ENCODE results near the gene NSG1. TPM values are rescaled to one million over a fixed set of nuclear protein-coding genes. Genes with fewer than 3 reads are reported as not detected.

The NSG1 gene
- total RNA-seq, 2 donors from 2014 or later: 14.4 to 19.6 TPM

- DNase-seq (ENCODE audit: low spot score): peak; percentile 44
- Histone ChIP-seq H3K9me3 (no peaks in the 10 kb centered on the region), H3K36me3 (peaks cover 50% of the 10 kb centered on the region), H3K27ac (no peak overlapping the region), H3K4me1 (no peaks in the 10 kb centered on the region), H3K27me3 (no peaks in the 10 kb centered on the region), H3K4me3 (no peak overlapping the region)
- TF ChIP-seq CTCF (IDR thresholded peaks at IDR 0.05): no peak
Measured at GRCh38 chr4:4422856-4423499, 36.1 kb downstream of the NSG1 start.

DNA sequence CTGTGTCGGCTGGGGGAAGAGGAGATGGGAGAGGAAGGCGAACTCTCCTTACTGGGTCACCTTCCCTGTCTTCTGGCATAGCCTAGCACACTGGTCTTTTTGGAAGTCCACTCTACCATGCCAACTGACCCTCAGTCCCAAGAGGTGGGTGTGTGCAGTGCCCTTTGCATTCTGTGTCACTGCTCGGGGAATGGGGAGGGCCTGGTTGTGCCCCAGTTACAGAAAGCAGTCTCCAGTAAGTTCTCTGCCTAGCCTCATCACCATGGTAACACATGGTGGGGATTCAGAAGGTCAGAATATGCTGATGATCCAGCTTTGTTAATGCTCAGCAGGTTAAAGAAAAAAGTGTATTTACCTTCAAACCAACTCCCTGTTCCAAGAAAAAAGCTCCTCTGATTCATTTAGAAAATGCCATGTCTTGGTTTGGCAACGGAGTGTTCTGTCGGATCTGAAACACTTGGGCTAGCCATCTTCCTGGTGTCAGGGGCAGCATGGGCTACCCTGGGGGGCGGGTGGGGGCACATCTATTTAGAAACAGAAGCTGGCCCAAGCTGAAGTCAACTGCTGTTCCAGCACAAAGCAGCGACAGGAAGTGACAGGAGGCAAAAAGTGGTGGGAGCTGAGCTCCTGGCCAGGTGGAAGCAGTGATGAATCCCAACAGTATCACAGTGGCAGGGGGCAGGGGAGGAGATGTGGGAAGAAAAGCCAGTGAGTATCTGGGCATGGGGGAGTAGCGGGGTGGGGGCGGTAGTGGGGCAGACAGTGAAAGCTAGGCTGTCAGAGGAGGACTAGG lies 37.0 kb downstream of the NSG1 start:
- H3K9me3 ChIP-seq: no peaks in the 10 kb centered on the region
- TF ChIP-seq CTCF (IDR thresholded peaks at IDR 0.05): no peak
- H3K27me3 ChIP-seq: no peaks in the 10 kb centered on the region
- H3K27ac ChIP-seq: no peak overlapping the region
- peaks cover 45% of the 10 kb centered on the region for H3K36me3 ChIP-seq
- no peak overlapping the region for H3K4me3 ChIP-seq
- DNase-seq (ENCODE audit: low spot score): peak; percentile 38
- H3K4me1 ChIP-seq: no peaks in the 10 kb centered on the region

GRCh38 chr4:4424499-4425115 lies 37.7 kb downstream of the NSG1 start:
- H3K27me3 ChIP-seq: no peaks in the 10 kb centered on the region
- no peaks in the 10 kb centered on the region for H3K9me3 ChIP-seq
- H3K36me3 ChIP-seq: peaks cover 38% of the 10 kb centered on the region
- peak; percentile 30 for DNase-seq (ENCODE audit: low spot score)
- no peak overlapping the region for H3K27ac ChIP-seq
- TF ChIP-seq CTCF (IDR thresholded peaks at IDR 0.05): no peak
- no peaks in the 10 kb centered on the region for H3K4me1 ChIP-seq
- H3K4me3 ChIP-seq: no peak overlapping the region

DNA sequence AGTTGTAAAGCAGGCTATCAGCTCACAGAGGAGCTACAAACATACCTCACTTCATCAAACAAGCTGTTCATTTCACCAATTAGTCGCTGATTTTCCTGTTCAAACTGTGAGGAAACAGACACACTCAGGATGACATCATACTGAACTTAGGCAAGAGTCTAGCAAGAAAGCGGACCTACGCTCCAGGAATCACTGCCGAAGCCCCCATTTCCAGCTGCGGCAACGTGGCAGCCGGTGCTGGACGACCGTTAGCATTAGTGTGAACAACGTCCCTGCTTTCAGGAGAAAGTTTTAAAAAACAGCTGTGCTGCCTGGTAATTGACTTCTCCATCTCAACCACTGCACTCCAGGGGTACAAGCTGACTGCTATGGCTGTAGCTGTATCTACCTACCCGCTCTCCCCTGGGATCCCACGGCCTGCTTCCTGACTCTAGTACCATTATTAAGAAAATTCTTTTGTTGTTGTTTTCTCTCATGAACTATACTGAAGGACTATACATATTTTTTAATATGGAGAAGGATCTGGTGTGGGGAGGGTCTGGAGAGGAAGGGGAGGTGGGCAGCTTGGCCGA lies 38.3 kb downstream of the NSG1 start:
- no peaks in the 10 kb centered on the region for H3K9me3 ChIP-seq
- H3K36me3 ChIP-seq: peaks cover 32% of the 10 kb centered on the region
- no peaks in the 10 kb centered on the region for H3K4me1 ChIP-seq
- no peak for TF ChIP-seq CTCF (IDR thresholded peaks at IDR 0.05)
- no peaks in the 10 kb centered on the region for H3K27me3 ChIP-seq
- peak; percentile 9 for DNase-seq (ENCODE audit: low spot score)
- no peak overlapping the region for H3K4me3 ChIP-seq
- no peak overlapping the region for H3K27ac ChIP-seq

- H3K4me1 ChIP-seq: no peaks in the 10 kb centered on the region
- H3K36me3 ChIP-seq: peaks cover 27% of the 10 kb centered on the region
- H3K27ac ChIP-seq: no peak overlapping the region
- H3K4me3 ChIP-seq: no peak overlapping the region
- no peaks in the 10 kb centered on the region for H3K27me3 ChIP-seq
- H3K9me3 ChIP-seq: no peaks in the 10 kb centered on the region
- no peak for DNase-seq (ENCODE audit: low spot score)
- TF ChIP-seq CTCF (IDR thresholded peaks at IDR 0.05): no peak
Measured at GRCh38 chr4:4425696-4426095, 38.8 kb downstream of the NSG1 start.

All from right atrium auricular region (tissue), 2 donors.